H9 (cell line): ENCODE measurements around the gene DTWD2. TPM values are rescaled to one million over a fixed set of nuclear protein-coding genes. Genes with fewer than 3 reads are reported as not detected.

Experiments
- DNase-seq: peaks from one replicate; pipeline ENCODE4 v3.0.0-alpha.2; 2017
- H2AFZ ChIP-seq: one replicate; pipeline ENCODE4 v1.6.1; 2013; ENCODE audit warnings: mild to moderate bottlenecking, low read length, control low read depth, moderate library complexity
- H2AK5ac ChIP-seq: 2 replicates; pipeline ENCODE4 v1.6.1; 2013; ENCODE audit warnings: low read length, control low read depth, mixed read lengths; ENCODE audit not compliant: insufficient read length
- H2BK120ac ChIP-seq: one replicate; pipeline ENCODE4 v1.6.1; 2013; ENCODE audit warnings: low read depth, mild to moderate bottlenecking, low read length, control low read depth, inconsistent platforms; ENCODE audit not compliant: poor library complexity, severe bottlenecking
- H2BK12ac ChIP-seq: 2 replicates; pipeline ENCODE4 v1.6.1; 2013; ENCODE audit warnings: low read length, control low read depth, mixed read lengths, low read depth; ENCODE audit not compliant: insufficient read length
- H2BK15ac ChIP-seq: 2 replicates; pipeline ENCODE4 v1.6.1; 2013; ENCODE audit warnings: low read depth, low read length, control low read depth
- H2BK20ac ChIP-seq: one replicate; pipeline ENCODE4 v1.6.1; 2013; ENCODE audit warnings: low read depth, mild to moderate bottlenecking, low read length, control low read depth, inconsistent platforms; ENCODE audit not compliant: poor library complexity, severe bottlenecking
- H2BK5ac ChIP-seq: 2 replicates; pipeline ENCODE4 v1.6.1; 2013; ENCODE audit warnings: low read length, control low read depth, mixed read lengths; ENCODE audit not compliant: insufficient read length
- H3K14ac ChIP-seq: 2 replicates; pipeline ENCODE4 v1.6.1; 2013; ENCODE audit warnings: low read length, control low read depth; ENCODE audit not compliant: insufficient read depth
- H3K18ac ChIP-seq: 2 replicates; pipeline ENCODE4 v1.6.1; 2013; ENCODE audit warnings: low read depth, mild to moderate bottlenecking, mixed read lengths, low read length, control low read depth; ENCODE audit not compliant: insufficient read length
- H3K23ac ChIP-seq: 2 replicates; pipeline ENCODE4 v1.6.1; 2013; ENCODE audit warnings: low read length, control low read depth, mixed read lengths, low read depth; ENCODE audit not compliant: insufficient read length
- H3K23me2 ChIP-seq: 2 replicates; pipeline ENCODE4 v1.6.1; 2013; ENCODE audit warnings: low read depth, mild to moderate bottlenecking, mixed read lengths, low read length, control low read depth; ENCODE audit not compliant: insufficient read length, poor library complexity, severe bottlenecking
- H3K27ac ChIP-seq: 2 replicates; pipeline ENCODE4 v1.5.1; 2013; ENCODE audit warnings: low read length, control low read depth, mixed read lengths, low read depth; ENCODE audit not compliant: insufficient read length
- H3K27me3 ChIP-seq: 2 replicates; pipeline ENCODE4 v1.6.1; 2013; ENCODE audit warnings: low read length, control low read depth, inconsistent platforms; ENCODE audit not compliant: insufficient read depth
- H3K4ac ChIP-seq: 2 replicates; pipeline ENCODE4 v1.6.1; 2013; ENCODE audit warnings: low read depth, mild to moderate bottlenecking, control low read depth, inconsistent platforms, low read length, moderate library complexity
- H3K4me1 ChIP-seq: 2 replicates; pipeline ENCODE4 v1.6.1; 2013; ENCODE audit warnings: low read length, control low read depth, inconsistent platforms; ENCODE audit not compliant: insufficient read depth
- H3K4me2 ChIP-seq: 2 replicates; pipeline ENCODE4 v1.6.1; 2013; ENCODE audit warnings: low read length, control low read depth, mixed read lengths; ENCODE audit not compliant: insufficient read length, insufficient read depth
- H3K56ac ChIP-seq: 2 replicates; pipeline ENCODE4 v1.6.1; 2013; ENCODE audit warnings: low read depth, mild to moderate bottlenecking, mixed read lengths, low read length, control low read depth; ENCODE audit not compliant: insufficient read length
- H3K79me1 ChIP-seq: 2 replicates; pipeline ENCODE4 v1.6.1; 2013; ENCODE audit warnings: low read depth, mild to moderate bottlenecking, moderate library complexity, low read length, control low read depth, inconsistent platforms; ENCODE audit not compliant: insufficient read depth, poor library complexity, severe bottlenecking
- H3K79me2 ChIP-seq: 2 replicates; pipeline ENCODE4 v1.6.1; 2013; ENCODE audit warnings: low read length, control low read depth, inconsistent platforms; ENCODE audit not compliant: insufficient read depth
- H3K9ac ChIP-seq: 2 replicates; pipeline ENCODE4 v1.6.1; 2013; ENCODE audit warnings: low read length, control low read depth, mixed read lengths; ENCODE audit not compliant: insufficient read length; ENCODE audit errors: extremely low read depth
- H3K9me3 ChIP-seq: one replicate; pipeline ENCODE4 v1.6.1; 2013; ENCODE audit warnings: low read depth, low read length, inconsistent platforms; ENCODE audit not compliant: control insufficient read depth
- H3T11ph ChIP-seq: one replicate; pipeline ENCODE4 v1.6.1; 2013; ENCODE audit warnings: mild to moderate bottlenecking, low read length, control low read depth, inconsistent platforms
- H4K20me1 ChIP-seq: one replicate; pipeline ENCODE4 v1.6.1; 2013; ENCODE audit not compliant: control insufficient read depth, insufficient read length, insufficient read depth
- H4K5ac ChIP-seq: 2 replicates; pipeline ENCODE4 v1.6.1; 2013; ENCODE audit warnings: low read depth, mild to moderate bottlenecking, mixed read lengths, low read length, control low read depth; ENCODE audit not compliant: insufficient read length
- H4K8ac ChIP-seq: replicated peaks from 2 replicates; pipeline ENCODE4 v1.6.1; 2013; ENCODE audit warnings: low read length, control low read depth, mixed read lengths, low read depth; ENCODE audit not compliant: insufficient read length
- H4K91ac ChIP-seq: 2 replicates; pipeline ENCODE4 v1.6.1; 2013; ENCODE audit warnings: low read depth, mild to moderate bottlenecking, moderate library complexity, mixed read lengths, low read length, control low read depth; ENCODE audit not compliant: insufficient read length
- H3K27ac Mint-ChIP-seq, 3 experiments: 2 replicates in 2 of 3; 3 replicates in 1 of 3; pipeline ENCODE4 v1.8.0; 2020 to 2021; ENCODE audit warnings: mixed read lengths in 3 of 3, mild to moderate bottlenecking in 1 of 3, moderate library complexity in 1 of 3
- H3K27me3 Mint-ChIP-seq: 2 replicates; pipeline ENCODE4 v1.8.0; 2021; ENCODE audit warnings: low read depth, mild to moderate bottlenecking, moderate library complexity, mixed read lengths
- H3K36me3 Mint-ChIP-seq, 3 experiments: 2 replicates in 2 of 3; 3 replicates in 1 of 3; pipeline ENCODE4 v1.8.0; 2020 to 2021; ENCODE audit warnings: low read depth in 3 of 3, mixed read lengths in 3 of 3; ENCODE audit not compliant: insufficient read depth in 1 of 3
- H3K4me1 Mint-ChIP-seq, 2 experiments: 2 replicates each; pipeline ENCODE4 v1.8.0; 2020; ENCODE audit warnings: mixed read lengths in 2 of 2
- H3K4me3 Mint-ChIP-seq, 2 experiments: 2 replicates in 1 of 2; 3 replicates in 1 of 2; pipeline ENCODE4 v1.8.0; 2020 to 2021; ENCODE audit warnings: mild to moderate bottlenecking in 2 of 2, mixed read lengths in 2 of 2, moderate library complexity in 1 of 2
- H3K9me3 Mint-ChIP-seq, 2 experiments: 2 replicates in 1 of 2; 3 replicates in 1 of 2; pipeline ENCODE4 v1.8.0; 2020; ENCODE audit warnings: mild to moderate bottlenecking in 2 of 2, mixed read lengths in 2 of 2, moderate library complexity in 1 of 2
- CTCF ChIP-seq: fragments of 200-600 bp; sonication (generic); conservative IDR thresholded peaks from 3 replicates; pipeline ENCODE4 v1.8.0; 2021; ENCODE audit warnings: antibody characterized with exemption, mild to moderate bottlenecking
- total RNA-seq: library from RNA; stranded (reverse); gene quantifications from 2 replicates; pipeline ENCODE4 v1.2.1, GENCODE V29; 2021

DTWD2 gene
- total RNA-seq, 1 experiment from 2014 or later = 10.8 TPM

GRCh38 chr5:118981783-118982182 lies 6.6 kb downstream of the DTWD2 start:
- no peak overlapping the region for H3K18ac ChIP-seq
- H3T11ph ChIP-seq = no peak overlapping the region
- no peak overlapping the region for H2BK12ac ChIP-seq
- Mint-ChIP-seq H3K4me1 (no peaks in the 10 kb centered on the region), H3K27me3 (no peaks in the 10 kb centered on the region), H3K9me3 (peaks cover 15 to 17% of the 10 kb centered on the region in 2 experiments; a peak in 4 of 5 replicates), H3K36me3 (peaks cover 0 to 11% (median 6%) of the 10 kb centered on the region in 3 experiments; a peak in 6 of 7 replicates), H3K4me3 (no peak overlapping the region), H3K27ac (no peak overlapping the region)
- no peak overlapping the region for H4K91ac ChIP-seq
- no peak for DNase-seq
- H2AK5ac ChIP-seq = no peak overlapping the region
- no peak overlapping the region for H3K56ac ChIP-seq
- H4K5ac ChIP-seq = no peak overlapping the region
- no peak overlapping the region for H3K4me2 ChIP-seq
- H4K8ac ChIP-seq = no peak overlapping the region
- H2BK120ac ChIP-seq = no peak overlapping the region
- H3K23me2 ChIP-seq = no peaks in the 10 kb centered on the region
- no peak overlapping the region for H2BK20ac ChIP-seq
- H3K4ac ChIP-seq = no peak overlapping the region
- no peak overlapping the region for H3K23ac ChIP-seq
- H3K27ac ChIP-seq = no peak overlapping the region
- no peak overlapping the region for H2BK15ac ChIP-seq
- no peaks in the 10 kb centered on the region for H3K27me3 ChIP-seq
- no peak overlapping the region for H2AFZ ChIP-seq
- H3K79me1 ChIP-seq = no peaks in the 10 kb centered on the region
- no peak overlapping the region for H2BK5ac ChIP-seq
- no peak overlapping the region for H3K14ac ChIP-seq
- TF ChIP-seq CTCF = no peak
- no peaks in the 10 kb centered on the region for H3K9me3 ChIP-seq
- no peaks in the 10 kb centered on the region for H3K4me1 ChIP-seq
- no peak overlapping the region for H3K9ac ChIP-seq
- H4K20me1 ChIP-seq = no peaks in the 10 kb centered on the region
- no peaks in the 10 kb centered on the region for H3K79me2 ChIP-seq
